Measurements from ENCODE around the gene PTPRQ.

GRCh38 chr12:80581783-80582182 is 137.7 kb downstream of the PTPRQ start:
- no peak for TF ChIP-seq CTCF (IDR thresholded peaks at IDR 0.05; ENCODE audit: low read length)
- no peak for TF ChIP-seq EZH2phosphoT487 (IDR thresholded peaks at IDR 0.05; ENCODE audit: low read length)
- TF ChIP-seq EZH2 (optimal IDR thresholded peaks at IDR 0.05; ENCODE audit: low read depth, low read length): no peak

Measured in MM.1S (cell line).